ENCODE measurements around the gene CEP85L. TPM values are rescaled to one million over a fixed set of nuclear protein-coding genes. Genes with fewer than 3 reads are reported as not detected.
"Not testable (repeated sequence)": the region's sequence is repeated elsewhere in the genome, so short reads cannot be mapped to it uniquely, and the experiment has no call there.

The CEP85L gene
- total RNA-seq, 4 donors from 2014 or later: 12.6 to 16.2 (median 13.4) TPM

- Histone ChIP-seq H3K9me3 (peaks cover 0 to 27% (median 22%) of the 10 kb centered on the region in 4 donors), H3K4me3 (no peak overlapping the region), H3K27me3 (no peaks in the 10 kb centered on the region), H3K27ac (replicated peaks in 1 of 4) (no peak overlapping the region), H3K36me3 (no peaks in the 10 kb centered on the region), H3K4me1 (no peaks in the 10 kb centered on the region)
- TF ChIP-seq POLR2AphosphoS5 (IDR thresholded peaks at IDR 0.05) (no peak), CTCF (IDR thresholded peaks at IDR 0.05) (no peak), EP300 (IDR thresholded peaks at IDR 0.05) (no peak), POLR2A (IDR thresholded peaks at IDR 0.05; ENCODE audit: low read depth) (no peak)
- intact Hi-C loops (cut with DNase I): no loop called here
- WGBS: 100% methylated on average over 1 of the region's 1 CpG
- no peak for DNase-seq (ENCODE audit: extremely low spot score)
Measured at GRCh38 chr6:118444796-118445195, 206.6 kb downstream of the CEP85L start.

- intact Hi-C loops (cut with DNase I): no loop called here
- 62% methylated on average over 3 of the region's 3 CpGs for WGBS
- H3K9me3 ChIP-seq: peaks cover 0 to 28% (median 17%) of the 10 kb centered on the region in 4 donors
Measured at GRCh38 chr6:118436482-118436881, 214.9 kb downstream of the CEP85L start.

GRCh38 chr6:118434147-118434546 is 217.2 kb downstream of the CEP85L start:
- 92% methylated on average over 3 of the region's 3 CpGs for WGBS
- peaks cover 0 to 18% (median 0%) of the 10 kb centered on the region in 4 donors for H3K9me3 ChIP-seq
- H3K4me3 ChIP-seq; H3K36me3 ChIP-seq; intact Hi-C loops (cut with DNase I); DNase-seq (ENCODE audit: extremely low spot score); H3K27ac ChIP-seq (replicated peaks in 1 of 4); H3K4me1 ChIP-seq; H3K27me3 ChIP-seq: not testable (repeated sequence)

More at GRCh38 chr6:118436482-118436881, 214.9 kb downstream of the CEP85L start:
- H3K27ac ChIP-seq (replicated peaks in 1 of 4): no peak overlapping the region
- no peak overlapping the region for H3K4me3 ChIP-seq
- DNase-seq (ENCODE audit: extremely low spot score): no peak
- no peak for TF ChIP-seq EP300 (IDR thresholded peaks at IDR 0.05)
- no peak for TF ChIP-seq CTCF (IDR thresholded peaks at IDR 0.05)
- TF ChIP-seq POLR2AphosphoS5 (IDR thresholded peaks at IDR 0.05): no peak
- TF ChIP-seq POLR2A (IDR thresholded peaks at IDR 0.05; ENCODE audit: low read depth): no peak
- no peaks in the 10 kb centered on the region for H3K4me1 ChIP-seq
- no peaks in the 10 kb centered on the region for H3K36me3 ChIP-seq
- H3K27me3 ChIP-seq: no peaks in the 10 kb centered on the region

- intact Hi-C loops (cut with DNase I); DNase-seq (ENCODE audit: extremely low spot score); H3K4me1 ChIP-seq; H3K9me3 ChIP-seq; H3K27me3 ChIP-seq; H3K27ac ChIP-seq (replicated peaks in 1 of 4); H3K4me3 ChIP-seq; H3K36me3 ChIP-seq: not testable (repeated sequence)
- 79% methylated on average over 4 of the region's 5 CpGs for WGBS
Measured at GRCh38 chr6:118421312-118421711, 230.1 kb downstream of the CEP85L start.

- Histone ChIP-seq H3K4me3 (no peak overlapping the region), H3K27ac (replicated peaks in 1 of 4) (no peak overlapping the region), H3K27me3 (no peaks in the 10 kb centered on the region), H3K4me1 (no peaks in the 10 kb centered on the region), H3K36me3 (no peaks in the 10 kb centered on the region), H3K9me3 (no peaks in the 10 kb centered on the region)
- TF ChIP-seq POLR2AphosphoS5 (IDR thresholded peaks at IDR 0.05): no peak
- TF ChIP-seq CTCF (IDR thresholded peaks at IDR 0.05): no peak
- TF ChIP-seq EP300 (IDR thresholded peaks at IDR 0.05): no peak
- TF ChIP-seq POLR2A (IDR thresholded peaks at IDR 0.05; ENCODE audit: low read depth): no peak
- no peak for DNase-seq (ENCODE audit: extremely low spot score)
- intact Hi-C loops (cut with DNase I): no loop called here
Measured at GRCh38 chr6:118419448-118420394, 231.7 kb downstream of the CEP85L start.

Other genes with a start within 250 kb of the CEP85L start
- gene PLN, start 103.3 kb downstream of the CEP85L start, total RNA-seq: 100 to 1,000 TPM; 262 to 431 (median 319) TPM
- 10 to 100 TPM in 2 of 4 donors, 1 to 10 TPM in 2; 6.6 to 13.7 (median 10.9) TPM for gene ASF1A, start 242.6 kb upstream of the CEP85L start, total RNA-seq